ENCODE measurements around the gene ZNF205. TPM values are rescaled to one million over a fixed set of nuclear protein-coding genes. Genes with fewer than 3 reads are reported as not detected.
A peak's percentile ranks its signal among the peaks of the same experiment; 100 is the strongest.

The ZNF205 gene
- 10 to 100 TPM; 19.4 to 29.2 (median 21.5) TPM for total RNA-seq

GRCh38 chr16:3112058-3112880 lies at the start of gene ZNF205:
Gene ZNF205, plus strand, starts transcription at chr16:3112586. Its CDS starts 845 bp downstream, at chr16:3113431.
- H3K36me3 ChIP-seq: peaks cover 0 to 35% (median 0%) of the 10 kb centered on the region in 3 donors
- no peaks in the 10 kb centered on the region for H3K27me3 ChIP-seq
- H3K4me1 ChIP-seq: peaks cover 0 to 37% (median 13%) of the 10 kb centered on the region in 4 donors
- TF ChIP-seq EP300 (IDR thresholded peaks at IDR 0.05) (peak; percentile 11 to 21), POLR2A (IDR thresholded peaks at IDR 0.05) (no peak)
- TF ChIP-seq, protein P1, sequence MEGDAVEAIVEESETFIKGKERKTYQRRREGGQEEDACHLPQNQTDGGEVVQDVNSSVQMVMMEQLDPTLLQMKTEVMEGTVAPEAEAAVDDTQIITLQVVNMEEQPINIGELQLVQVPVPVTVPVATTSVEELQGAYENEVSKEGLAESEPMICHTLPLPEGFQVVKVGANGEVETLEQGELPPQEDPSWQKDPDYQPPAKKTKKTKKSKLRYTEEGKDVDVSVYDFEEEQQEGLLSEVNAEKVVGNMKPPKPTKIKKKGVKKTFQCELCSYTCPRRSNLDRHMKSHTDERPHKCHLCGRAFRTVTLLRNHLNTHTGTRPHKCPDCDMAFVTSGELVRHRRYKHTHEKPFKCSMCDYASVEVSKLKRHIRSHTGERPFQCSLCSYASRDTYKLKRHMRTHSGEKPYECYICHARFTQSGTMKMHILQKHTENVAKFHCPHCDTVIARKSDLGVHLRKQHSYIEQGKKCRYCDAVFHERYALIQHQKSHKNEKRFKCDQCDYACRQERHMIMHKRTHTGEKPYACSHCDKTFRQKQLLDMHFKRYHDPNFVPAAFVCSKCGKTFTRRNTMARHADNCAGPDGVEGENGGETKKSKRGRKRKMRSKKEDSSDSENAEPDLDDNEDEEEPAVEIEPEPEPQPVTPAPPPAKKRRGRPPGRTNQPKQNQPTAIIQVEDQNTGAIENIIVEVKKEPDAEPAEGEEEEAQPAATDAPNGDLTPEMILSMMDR (IDR thresholded peaks at IDR 0.05): no peak
- WGBS, 2 donors: 9 to 11% methylated on average over 21 to 23 of the region's 23 CpGs
- H3K4me3 ChIP-seq: peak within 1 kb of the TSS; percentile 50 to 86 (median 70)
- H3K9me3 ChIP-seq: no peaks in the 10 kb centered on the region
- peak within 1 kb of the TSS; percentile 40 to 80 (median 75) for H3K27ac ChIP-seq
- peak; percentile 49 to 67 for DNase-seq (ENCODE audit: low spot score in 2 of 2)

DNA sequence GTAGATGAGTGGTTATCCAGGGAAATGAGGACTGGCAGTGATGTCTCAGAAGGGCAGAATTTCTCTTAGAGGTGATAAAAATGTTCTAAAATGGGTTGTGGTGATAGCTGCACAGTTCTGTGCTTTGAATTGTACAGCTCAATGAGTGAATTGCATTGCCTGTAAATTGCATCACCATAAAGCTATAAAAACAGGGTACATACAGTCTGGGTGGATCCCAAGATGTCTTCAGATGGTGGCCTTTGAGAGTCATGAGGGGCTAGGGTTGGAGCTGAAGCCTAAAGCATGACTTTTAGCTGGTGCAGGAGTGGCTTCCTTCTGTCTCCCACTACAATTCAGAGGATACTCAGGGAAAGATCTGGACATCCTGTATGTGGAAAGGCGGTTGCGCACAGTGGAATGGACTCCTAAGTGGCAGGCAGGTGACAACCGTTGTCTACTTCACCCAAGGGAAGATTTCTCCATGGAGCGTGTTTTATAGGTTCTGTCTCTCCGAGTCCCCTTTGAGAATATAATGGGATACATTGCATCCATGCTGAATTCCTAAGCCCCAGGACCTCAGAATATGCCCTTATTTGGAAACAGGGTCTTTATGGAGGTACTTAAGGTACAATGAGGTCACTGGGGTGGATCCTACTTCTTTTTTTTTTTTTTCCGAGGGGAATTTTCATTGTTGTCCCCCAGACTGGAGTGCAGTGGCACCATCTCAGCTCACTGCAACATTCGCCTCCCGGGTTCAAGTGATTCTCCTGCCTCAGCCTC lies 48.6 kb upstream of the ZNF205 start:
- 80 to 86% methylated on average over 8 of the region's 8 CpGs for WGBS, 2 donors
- Histone ChIP-seq H3K27me3 (no peaks in the 10 kb centered on the region), H3K4me1 (peaks cover 0 to 19% (median 9%) of the 10 kb centered on the region in 4 donors), H3K4me3 (no peak overlapping the region), H3K36me3 (no peaks in the 10 kb centered on the region), H3K9me3 (no peaks in the 10 kb centered on the region), H3K27ac (no peak overlapping the region)
- no peak for DNase-seq (ENCODE audit: low spot score in 2 of 2)
- TF ChIP-seq EP300 (IDR thresholded peaks at IDR 0.05) (no peak), POLR2A (IDR thresholded peaks at IDR 0.05) (no peak)
- TF ChIP-seq, protein P1 (IDR thresholded peaks at IDR 0.05): no peak

GRCh38 chr16:3065069-3065741 lies 47.2 kb upstream of the ZNF205 start, which contains the start of gene IL32:
Gene IL32, plus strand, starts transcription at chr16:3065640. Its CDS starts 172 bp downstream, at chr16:3065812.
- WGBS, 2 donors: 44 to 56% methylated on average over 13 of the region's 13 CpGs
- Histone ChIP-seq H3K27ac (peak within 1 kb of the TSS in 2 of 4 donors; percentile 51 to 77), H3K4me3 (peak within 1 kb of the TSS in 2 of 4 donors; percentile 30 to 36), H3K4me1 (peaks cover 0 to 11% (median 2%) of the 10 kb centered on the region in 4 donors), H3K27me3 (no peaks in the 10 kb centered on the region), H3K36me3 (no peaks in the 10 kb centered on the region), H3K9me3 (no peaks in the 10 kb centered on the region)
- no peak for DNase-seq (ENCODE audit: low spot score in 2 of 2)
- TF ChIP-seq EP300 (IDR thresholded peaks at IDR 0.05): no peak

- WGBS, 2 donors: 73 to 78% methylated on average over 26 of the region's 26 CpGs
- H3K27me3 ChIP-seq: no peaks in the 10 kb centered on the region
- H3K27ac ChIP-seq: peak overlapping the region in 2 of 4 donors; percentile 51 to 77
- H3K9me3 ChIP-seq: no peaks in the 10 kb centered on the region
- H3K36me3 ChIP-seq: no peaks in the 10 kb centered on the region
- TF ChIP-seq, protein P1 (IDR thresholded peaks at IDR 0.05): no peak
- TF ChIP-seq EP300 (IDR thresholded peaks at IDR 0.05) (no peak), POLR2A (IDR thresholded peaks at IDR 0.05) (no peak)
- H3K4me1 ChIP-seq: peaks cover 0 to 11% (median 2%) of the 10 kb centered on the region in 4 donors
- H3K4me3 ChIP-seq: peak overlapping the region in 2 of 4 donors; percentile 30 to 36
- no peak for DNase-seq (ENCODE audit: low spot score in 2 of 2)
These were observed 46.5 kb upstream of the ZNF205 start for GRCh38 chr16:3065742-3066439.

GRCh38 chr16:3066440-3066748 lies 46.0 kb upstream of the ZNF205 start:
- H3K27ac ChIP-seq: peak overlapping the region in 1 of 4 donors; percentile 12

More at GRCh38 chr16:3066440-3066748, 46.0 kb upstream of the ZNF205 start:
- Histone ChIP-seq H3K4me1 (peaks cover 0 to 11% (median 2%) of the 10 kb centered on the region in 4 donors), H3K4me3 (peak overlapping the region in 2 of 4 donors; percentile 30 to 36), H3K27me3 (no peaks in the 10 kb centered on the region), H3K9me3 (no peaks in the 10 kb centered on the region), H3K36me3 (no peaks in the 10 kb centered on the region)
- no peak for DNase-seq (ENCODE audit: low spot score in 2 of 2)
- TF ChIP-seq POLR2A (IDR thresholded peaks at IDR 0.05) (no peak), EP300 (IDR thresholded peaks at IDR 0.05) (no peak)
- TF ChIP-seq, protein P1 (IDR thresholded peaks at IDR 0.05): no peak
- 88 to 93% methylated on average over 7 of the region's 7 CpGs for WGBS, 2 donors
